GM21825 (cell line): ENCODE data around the gene MRPL20.
"Not testable (repeated sequence)": the region's sequence is repeated elsewhere in the genome, so short reads cannot be mapped to it uniquely, and the experiment has no call there.

Experiments
- ATAC-seq: cut with Tn5 transposase; IDR thresholded peaks from one replicate; pipeline ENCODE4 v1.9.1; 2021; ENCODE audit warnings: mild to moderate bottlenecking, moderate library complexity; ENCODE audit not compliant: unreplicated experiment

The MRPL20 gene

GRCh38 chr1:1406821-1407635, at the start of gene MRPL20:
Gene MRPL20 (minus strand): TSS chr1:1407293. CDS start chr1:1407217, 76 bp downstream.
- peak; percentile 89 for ATAC-seq

GRCh38 chr1:1456683-1457255, 49.7 kb upstream of the MRPL20 start:
- ATAC-seq: not testable (repeated sequence)

- not testable (repeated sequence) for ATAC-seq
Measured at GRCh38 chr1:1455934-1456333, 48.8 kb upstream of the MRPL20 start.

GRCh38 chr1:1455366-1455884, 48.3 kb upstream of the MRPL20 start:
- ATAC-seq: no peak

- not testable (repeated sequence) for ATAC-seq
Measured at GRCh38 chr1:1454286-1455056, 47.4 kb upstream of the MRPL20 start.

- ATAC-seq: no peak
Measured at GRCh38 chr1:1452882-1453281, 45.8 kb upstream of the MRPL20 start.

GRCh38 chr1:1452365-1452739, 45.3 kb upstream of the MRPL20 start:
- not testable (repeated sequence) for ATAC-seq

GRCh38 chr1:1451696-1452364, 44.7 kb upstream of the MRPL20 start:
- no peak for ATAC-seq

- not testable (repeated sequence) for ATAC-seq
Measured at GRCh38 chr1:1450616-1451015, 43.5 kb upstream of the MRPL20 start.

- ATAC-seq: no peak
Measured at GRCh38 chr1:1449099-1449739, 42.1 kb upstream of the MRPL20 start, which contains the start of gene ATAD3C. Gene ATAD3C (plus strand): TSS chr1:1449689. CDS start chr1:1450684, 995 bp downstream.

- not testable (repeated sequence) for ATAC-seq
Measured at GRCh38 chr1:1446631-1447030, 39.5 kb upstream of the MRPL20 start.

GRCh38 chr1:1442069-1442770, 35.1 kb upstream of the MRPL20 start:
- no peak for ATAC-seq

- ATAC-seq: no peak
Measured at GRCh38 chr1:1441002-1441888, 34.2 kb upstream of the MRPL20 start.

GRCh38 chr1:1440262-1441001, 33.3 kb upstream of the MRPL20 start:
- no peak for ATAC-seq

- ATAC-seq: no peak
Measured at GRCh38 chr1:1439546-1440261, 32.6 kb upstream of the MRPL20 start.

GRCh38 chr1:1438531-1439381, 31.7 kb upstream of the MRPL20 start:
- no peak for ATAC-seq
